Ectodermal cell (in vitro differentiated cells): ENCODE measurements around the gene DHPS.
"Not testable (repeated sequence)": the region's sequence is repeated elsewhere in the genome, so short reads cannot be mapped to it uniquely, and the experiment has no call there.

Source experiments
- H3K27ac ChIP-seq: 2 replicates; pipeline ENCODE4 v1.7.0; 2013; ENCODE audit warnings: mild to moderate bottlenecking, low read depth, low read length; ENCODE audit not compliant: insufficient read depth, poor library complexity, severe bottlenecking
- H3K27me3 ChIP-seq: 2 replicates; pipeline ENCODE4 v1.7.0; 2013; ENCODE audit warnings: mild to moderate bottlenecking, low read length; ENCODE audit not compliant: insufficient read depth, control insufficient read depth, poor library complexity, severe bottlenecking
- H3K36me3 ChIP-seq: one replicate; pipeline ENCODE4 v1.7.0; 2013; ENCODE audit warnings: low read length; ENCODE audit not compliant: control insufficient read depth, insufficient read depth
- H3K4me1 ChIP-seq: one replicate; pipeline ENCODE4 v1.7.0; 2013; ENCODE audit warnings: low read length; ENCODE audit not compliant: control insufficient read depth, insufficient read depth
- H3K4me3 ChIP-seq: 2 replicates; pipeline ENCODE4 v1.7.0; 2013; ENCODE audit warnings: low read depth, low read length, control low read depth; ENCODE audit not compliant: insufficient read depth
- H3K9me3 ChIP-seq: 2 replicates; pipeline ENCODE4 v1.7.0; 2013; ENCODE audit warnings: mild to moderate bottlenecking, low read length, moderate library complexity; ENCODE audit not compliant: control insufficient read depth
- WGBS, 2 experiments: methylation state at CpG; one replicate each; pipeline ENCODE4 v1.1.7; 2013; ENCODE audit warnings: missing lambda C conversion rate in 2 of 2; 5-methylcytosine and 5-hydroxymethylcytosine counted together

Gene DHPS

DNA sequence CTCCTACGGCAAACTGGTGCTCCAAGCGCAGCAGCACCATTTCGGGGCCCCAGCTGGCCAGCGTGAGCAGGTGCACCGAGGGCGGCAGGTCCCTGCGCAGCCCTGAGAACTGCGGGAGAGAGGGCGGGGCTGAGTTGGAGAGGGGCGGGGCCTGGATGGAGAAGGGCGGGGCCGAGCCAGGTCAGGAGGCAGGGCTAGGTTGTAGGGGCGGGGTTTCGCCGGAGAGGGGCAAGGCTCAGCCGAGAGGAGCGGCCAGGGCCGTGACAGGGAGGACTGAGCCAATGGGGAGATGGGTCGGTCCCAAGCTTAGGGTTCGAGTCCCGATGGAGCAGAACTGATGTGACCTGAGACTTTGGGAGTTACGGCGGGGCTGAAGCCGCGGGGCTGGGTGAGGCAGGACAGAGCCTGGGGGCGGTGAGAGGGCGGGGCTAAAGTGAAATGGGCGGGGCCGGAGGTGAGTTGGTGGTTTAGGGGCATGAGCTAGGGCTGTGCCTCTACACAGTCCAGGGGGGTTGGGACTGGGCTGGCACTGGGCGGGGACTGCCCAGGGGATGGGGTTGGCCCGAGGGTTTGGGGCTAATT lies 34.1 kb downstream of the DHPS start:
- WGBS, 2 experiments = 78 to 83% methylated on average over 31 of the region's 31 CpGs
- Histone ChIP-seq H3K4me1 (no peaks in the 10 kb centered on the region), H3K27ac (no peak overlapping the region), H3K4me3 (no peak overlapping the region), H3K9me3 (no peaks in the 10 kb centered on the region), H3K36me3 (no peaks in the 10 kb centered on the region), H3K27me3 (no peaks in the 10 kb centered on the region)

DNA sequence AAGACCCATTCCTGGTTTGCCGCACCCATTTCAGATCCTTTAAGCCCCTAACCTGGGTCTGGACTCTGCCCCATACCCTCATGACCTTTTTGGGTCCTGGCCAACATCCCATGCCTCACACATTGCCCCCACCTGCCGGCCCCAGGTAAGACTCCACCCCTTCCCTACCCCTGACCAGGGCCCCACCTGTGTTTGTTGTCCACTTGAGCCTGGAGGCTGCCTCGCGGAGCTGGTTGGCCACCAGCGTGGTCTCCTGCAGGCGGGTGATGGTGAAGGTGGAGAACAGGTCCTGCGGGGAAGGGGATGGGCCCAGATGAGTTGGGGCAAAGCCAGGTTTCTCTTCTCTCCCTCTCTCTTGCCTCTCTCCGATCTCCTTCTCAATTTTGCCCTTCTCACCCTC lies 34.6 kb downstream of the DHPS start:
- WGBS, 2 experiments = 89 to 96% methylated on average over 8 of the region's 8 CpGs
- no peaks in the 10 kb centered on the region for H3K4me1 ChIP-seq
- H3K27ac ChIP-seq = no peak overlapping the region

DNA sequence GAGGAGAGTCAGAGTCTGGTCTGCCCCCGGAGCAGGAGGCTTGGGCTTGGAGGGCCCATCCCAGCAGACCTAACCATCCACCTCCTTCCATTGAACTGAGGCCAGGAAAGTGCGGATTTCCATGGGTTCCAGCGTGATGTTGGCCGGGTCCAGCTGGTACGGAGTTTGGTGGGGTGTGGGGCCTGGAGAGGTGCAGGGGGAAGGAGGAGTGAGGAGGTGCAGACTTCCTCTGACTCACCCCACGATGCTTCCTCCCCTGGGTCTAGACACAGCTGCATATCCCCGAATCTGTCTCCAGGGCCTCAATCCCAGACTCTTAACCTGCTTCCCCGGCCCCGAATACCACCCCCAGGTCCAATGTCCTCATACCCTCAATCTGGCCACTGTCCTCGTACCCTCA lies 35.1 kb downstream of the DHPS start:
- H3K27ac ChIP-seq = no peak overlapping the region
- H3K4me3 ChIP-seq = no peak overlapping the region
- no peaks in the 10 kb centered on the region for H3K27me3 ChIP-seq
- H3K36me3 ChIP-seq = no peaks in the 10 kb centered on the region
- no peaks in the 10 kb centered on the region for H3K4me1 ChIP-seq
- WGBS, 2 experiments = 91 to 93% methylated on average over 10 of the region's 10 CpGs
- no peaks in the 10 kb centered on the region for H3K9me3 ChIP-seq

More for the DNA sequence above, 34.6 kb downstream of the DHPS start:
- no peak overlapping the region for H3K4me3 ChIP-seq
- H3K27me3 ChIP-seq = no peaks in the 10 kb centered on the region
- H3K9me3 ChIP-seq = no peaks in the 10 kb centered on the region
- H3K36me3 ChIP-seq = no peaks in the 10 kb centered on the region

DNA sequence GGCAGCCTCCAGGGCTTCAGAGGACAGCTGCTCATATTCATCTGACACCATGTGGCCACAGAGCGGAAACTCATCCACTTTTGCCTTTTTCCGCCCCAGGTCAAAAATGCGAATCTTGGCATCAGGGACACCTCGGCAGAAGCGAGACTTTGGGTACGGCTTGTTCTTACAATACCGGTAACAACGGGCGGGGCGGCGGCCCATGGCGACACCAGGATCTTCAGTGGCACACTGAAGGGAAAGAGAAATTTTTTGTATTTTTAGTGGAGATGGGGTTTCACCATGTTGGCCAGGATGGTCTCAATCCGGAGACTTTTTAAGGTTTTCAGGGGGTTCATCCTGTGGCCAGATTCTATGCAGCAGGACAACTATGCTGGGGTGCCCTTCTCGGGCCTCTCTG lies 38.0 kb downstream of the DHPS start:
- not testable (repeated sequence) for H3K9me3 ChIP-seq
- WGBS, 2 experiments = 96% methylated on average over 14 of the region's 14 CpGs

DNA sequence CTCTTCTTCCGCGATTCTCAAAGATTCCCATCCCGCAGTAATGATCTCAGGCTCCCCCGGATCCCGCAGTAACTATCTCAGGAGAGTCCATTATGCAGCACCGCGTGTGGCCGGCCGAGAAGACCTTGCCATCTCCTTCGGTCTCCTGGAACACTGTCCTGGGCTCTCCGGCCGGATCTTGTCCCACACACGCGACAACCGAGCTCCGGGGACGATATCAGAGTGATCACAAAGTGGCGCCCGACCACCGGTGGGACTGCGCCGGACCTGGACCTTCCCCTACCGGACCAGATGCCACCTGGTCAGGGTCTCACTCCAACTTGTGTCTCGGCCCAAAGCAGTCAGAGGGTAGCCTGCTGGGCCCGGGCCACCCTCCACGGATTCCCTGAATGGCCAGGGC lies 39.2 kb downstream of the DHPS start:
- Histone ChIP-seq H3K4me3 (no peak overlapping the region), H3K9me3 (no peaks in the 10 kb centered on the region), H3K27me3 (peaks cover 5% of the 10 kb centered on the region), H3K36me3 (no peaks in the 10 kb centered on the region), H3K4me1 (no peaks in the 10 kb centered on the region), H3K27ac (no peak overlapping the region)
- 95 to 96% methylated on average over 26 of the region's 26 CpGs for WGBS, 2 experiments

More for the DNA sequence above, 38.0 kb downstream of the DHPS start:
- H3K4me3 ChIP-seq, H3K4me1 ChIP-seq, H3K27ac ChIP-seq, H3K36me3 ChIP-seq, H3K27me3 ChIP-seq: not testable (repeated sequence)

DNA sequence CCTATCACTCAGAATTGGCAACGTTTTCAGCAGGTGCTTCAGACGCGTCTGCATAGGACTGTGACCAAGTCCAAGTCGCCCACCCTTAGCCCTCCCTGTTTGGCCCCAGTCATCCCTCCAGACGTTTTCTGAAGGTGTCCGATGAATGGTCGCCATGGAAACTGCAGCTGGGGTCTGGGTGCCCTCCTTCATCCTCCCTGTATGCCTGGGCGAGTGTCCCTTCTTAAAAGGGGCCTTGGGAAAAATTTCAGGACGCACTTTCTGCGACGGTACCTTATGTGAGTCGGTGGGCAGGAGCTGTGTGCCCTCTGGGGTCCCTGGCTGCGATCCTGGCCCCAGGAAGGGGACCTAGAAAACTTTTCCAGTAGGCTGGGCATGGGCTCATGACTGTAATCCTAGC lies 40.2 kb downstream of the DHPS start:
- H3K27me3 ChIP-seq = peaks cover 5% of the 10 kb centered on the region
- H3K4me1 ChIP-seq = no peaks in the 10 kb centered on the region
- H3K4me3 ChIP-seq = no peak overlapping the region
- H3K27ac ChIP-seq = no peak overlapping the region
- no peaks in the 10 kb centered on the region for H3K9me3 ChIP-seq
- WGBS, 2 experiments = 85 to 89% methylated on average over 13 of the region's 13 CpGs
- no peaks in the 10 kb centered on the region for H3K36me3 ChIP-seq

DNA sequence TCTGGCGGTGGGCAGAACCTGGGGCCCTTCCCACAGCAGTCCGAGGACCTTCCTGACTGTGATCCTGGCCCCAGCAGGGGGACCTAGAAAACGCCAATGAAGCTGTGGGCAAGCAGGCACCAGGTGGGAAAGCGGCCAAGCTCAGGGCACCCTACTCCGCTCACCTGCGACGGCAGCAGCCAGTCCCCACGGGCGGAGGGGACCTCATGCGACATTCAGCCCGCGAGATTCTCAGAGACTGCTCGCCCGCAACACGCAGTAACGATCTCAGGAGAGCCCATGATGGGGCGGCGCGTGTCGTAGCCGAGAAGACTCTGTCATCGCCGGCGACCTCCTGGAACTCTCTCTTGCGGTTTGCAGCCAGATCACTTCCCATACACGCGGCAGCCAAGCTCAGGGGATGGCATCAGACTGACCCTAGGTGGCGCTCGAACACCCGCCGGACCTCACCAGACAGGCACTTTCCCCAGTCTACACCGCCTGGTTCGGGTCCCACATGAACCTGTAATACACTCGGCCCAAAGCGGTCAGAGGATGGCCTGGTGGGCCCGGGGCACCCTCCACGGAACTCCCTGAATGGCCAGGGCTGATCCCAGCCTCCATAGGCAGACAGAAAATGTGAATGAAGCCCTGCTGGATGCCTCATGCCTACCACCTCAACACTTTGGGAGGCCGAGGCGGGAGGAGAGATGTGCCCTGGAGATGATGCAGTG lies 41.6 kb downstream of the DHPS start:
- Histone ChIP-seq H3K27ac (no peak overlapping the region), H3K4me3 (no peak overlapping the region)

DNA sequence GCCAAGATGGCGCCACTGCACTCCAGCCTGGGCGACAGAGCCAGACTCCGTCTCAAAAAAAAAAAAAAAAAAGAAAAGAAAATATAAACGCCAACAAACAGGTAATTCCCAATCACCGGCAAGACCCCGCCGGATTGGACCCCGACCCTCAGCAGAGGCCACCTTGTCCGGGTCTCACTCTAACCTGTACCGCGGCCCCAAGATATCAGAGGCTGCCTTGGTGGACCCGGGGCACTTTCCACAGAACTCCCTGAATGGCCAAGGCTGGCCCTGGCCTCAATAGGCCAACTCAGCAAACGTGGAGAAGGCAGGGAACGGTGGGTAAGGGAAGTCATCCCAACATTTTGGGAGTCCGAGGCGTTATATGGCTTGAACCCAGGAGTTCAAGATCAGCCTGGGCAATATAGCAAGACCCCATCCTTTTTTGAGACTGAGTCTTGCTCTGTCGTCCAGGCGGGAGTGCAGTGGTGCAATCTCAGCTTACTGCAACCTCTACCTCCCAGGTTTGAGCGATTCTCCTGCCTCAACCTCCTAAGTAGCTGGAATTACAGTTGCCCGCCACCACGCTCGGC lies 43.0 kb downstream of the DHPS start:
- Histone ChIP-seq H3K27me3 (peaks cover 5% of the 10 kb centered on the region), H3K4me1 (no peaks in the 10 kb centered on the region), H3K4me3 (no peak overlapping the region), H3K27ac (no peak overlapping the region), H3K36me3 (no peaks in the 10 kb centered on the region), H3K9me3 (no peaks in the 10 kb centered on the region)
- WGBS, 2 experiments = 95% methylated on average over 22 of the region's 22 CpGs

More for the DNA sequence above, 41.6 kb downstream of the DHPS start:
- no peaks in the 10 kb centered on the region for H3K4me1 ChIP-seq
- no peaks in the 10 kb centered on the region for H3K36me3 ChIP-seq
- no peaks in the 10 kb centered on the region for H3K9me3 ChIP-seq
- 22 to 26% methylated on average over 39 of the region's 39 CpGs for WGBS, 2 experiments
- H3K27me3 ChIP-seq = peaks cover 5% of the 10 kb centered on the region

DNA sequence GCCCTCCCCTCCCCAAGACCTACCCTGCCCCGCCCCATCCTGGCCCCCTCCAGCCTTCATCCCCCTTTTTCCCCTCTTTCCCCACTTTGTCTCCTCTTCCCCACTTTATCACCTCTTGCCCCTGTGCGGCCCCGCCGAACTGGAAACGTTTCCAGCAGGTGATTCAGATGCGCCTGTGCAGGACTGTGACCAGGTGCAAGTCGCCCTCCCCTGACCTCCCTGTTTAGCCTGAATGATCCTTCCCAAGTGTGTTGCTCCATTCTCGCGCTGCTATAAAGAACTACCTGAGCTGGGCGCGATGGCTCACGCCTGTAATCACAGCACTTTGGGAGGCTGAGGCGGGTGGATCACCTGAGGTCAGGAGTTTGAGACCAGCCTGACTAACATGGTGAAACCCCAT lies 45.0 kb downstream of the DHPS start:
- H3K9me3 ChIP-seq = no peaks in the 10 kb centered on the region
- H3K27me3 ChIP-seq = peaks cover 5% of the 10 kb centered on the region
- H3K27ac ChIP-seq = no peak overlapping the region
- H3K4me3 ChIP-seq = no peak overlapping the region
- no peaks in the 10 kb centered on the region for H3K4me1 ChIP-seq
- 92 to 93% methylated on average over 13 of the region's 13 CpGs for WGBS, 2 experiments
- H3K36me3 ChIP-seq = no peaks in the 10 kb centered on the region

DNA sequence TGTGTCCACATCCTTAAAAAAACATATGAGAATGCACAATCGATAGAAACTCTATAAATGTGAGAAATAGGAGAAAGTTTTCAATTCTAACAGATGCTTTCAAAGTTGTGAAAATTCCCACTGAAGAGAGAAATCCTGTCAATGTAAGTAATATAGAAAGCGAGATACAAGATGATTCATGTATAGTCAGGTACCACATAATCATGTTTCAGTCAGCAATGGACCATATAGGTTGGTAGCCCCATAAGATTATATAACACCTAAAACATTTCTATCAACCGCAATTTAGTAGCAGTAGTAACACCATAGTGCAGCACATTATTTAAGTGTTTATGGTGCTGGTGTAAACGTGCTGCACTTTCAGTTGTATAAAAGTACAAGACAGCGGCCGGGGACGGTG lies 52.5 kb downstream of the DHPS start:
- H3K4me1 ChIP-seq = no peaks in the 10 kb centered on the region
- WGBS, 2 experiments = 94 to 96% methylated on average over 7 of the region's 7 CpGs
- H3K9me3 ChIP-seq = peaks cover 12% of the 10 kb centered on the region
- H3K4me3 ChIP-seq = no peak overlapping the region
- peaks cover 66% of the 10 kb centered on the region for H3K36me3 ChIP-seq
- H3K27me3 ChIP-seq = no peaks in the 10 kb centered on the region
- H3K27ac ChIP-seq = no peak overlapping the region
